ENCODE results near the gene RFT1. TPM values are rescaled to one million over a fixed set of nuclear protein-coding genes. Genes with fewer than 3 reads are reported as not detected.

RFT1 gene
- total RNA-seq, 1 donor from 2014 or later: 14.8 TPM

- DNase-seq (ENCODE audit: low spot score): no peak
- no peak overlapping the region for H3K4me3 Mint-ChIP-seq (ENCODE audit: unreplicated experiment)
- peaks cover 16% of the 10 kb centered on the region for H3K4me1 Mint-ChIP-seq (ENCODE audit: low read depth)
- no peak overlapping the region for H3K27ac Mint-ChIP-seq (ENCODE audit: unreplicated experiment)
- TF ChIP-seq CTCF (IDR thresholded peaks at IDR 0.05): no peak
- no peaks in the 10 kb centered on the region for H3K27me3 Mint-ChIP-seq (ENCODE audit: low read depth)
- no peaks in the 10 kb centered on the region for H3K9me3 Mint-ChIP-seq (ENCODE audit: low read depth)
- H3K36me3 Mint-ChIP-seq (ENCODE audit: low read depth): no peaks in the 10 kb centered on the region
Observed at GRCh38 chr3:53039376-53039752, 90.9 kb downstream of the RFT1 start.

- Mint-ChIP-seq H3K27ac (ENCODE audit: unreplicated experiment) (no peak overlapping the region), H3K4me3 (ENCODE audit: unreplicated experiment) (no peak overlapping the region), H3K9me3 (ENCODE audit: low read depth) (no peaks in the 10 kb centered on the region), H3K4me1 (ENCODE audit: low read depth) (peaks cover 12% of the 10 kb centered on the region), H3K36me3 (ENCODE audit: low read depth) (no peaks in the 10 kb centered on the region), H3K27me3 (ENCODE audit: low read depth) (no peaks in the 10 kb centered on the region)
- no peak for TF ChIP-seq CTCF (IDR thresholded peaks at IDR 0.05)
- no peak for DNase-seq (ENCODE audit: low spot score)
Observed at GRCh38 chr3:53038679-53039375, 91.4 kb downstream of the RFT1 start.

Other genes starting within 250 kb of the RFT1 start
- 18.7 to 19.0 TPM (median 18.9 TPM) in 3 replicates for gene STIMATE, start 232.9 kb downstream of the RFT1 start, total RNA-seq
- 8.4 to 9.0 TPM (median 8.4 TPM) in 3 replicates for gene SFMBT1, start 84.4 kb downstream of the RFT1 start, total RNA-seq
- gene PRKCD, start 30.8 kb upstream of the RFT1 start, total RNA-seq: 11.6 to 20.0 TPM (median 17.1 TPM) in 3 replicates
- gene TKT, start 125.6 kb upstream of the RFT1 start, total RNA-seq: 165 to 299 TPM (median 169 TPM) in 3 replicates
- gene DCP1A, start 217.1 kb upstream of the RFT1 start, total RNA-seq: 15.6 to 17.7 TPM (median 17.2 TPM) in 3 replicates

All from chondrocyte (in vitro differentiated cells).